CD1c-positive myeloid dendritic cell (primary cell): ENCODE data around the gene CHKA.
A peak's percentile ranks its signal among the peaks of the same experiment; 100 is the strongest.

Experiments
- DNase-seq: peaks from one replicate; pipeline ENCODE4 v3.0.0-alpha.2; 2016; ENCODE audit errors: extremely low spot score

CHKA gene

GRCh38 chr11:68071281-68072048 is 49.7 kb downstream of the CHKA start:
- peak; percentile 24 for DNase-seq

- DNase-seq = no peak
Observed at GRCh38 chr11:68067991-68068390, 53.2 kb downstream of the CHKA start.

GRCh38 chr11:68066742-68067141 is 54.4 kb downstream of the CHKA start:
- DNase-seq = no peak

- no peak for DNase-seq
Observed at GRCh38 chr11:68065841-68066240, 55.3 kb downstream of the CHKA start.

- DNase-seq = peak; percentile 46
Observed at GRCh38 chr11:68064926-68065325, 56.3 kb downstream of the CHKA start.

- DNase-seq = no peak
Observed at GRCh38 chr11:68061508-68061907, 59.7 kb downstream of the CHKA start.

GRCh38 chr11:68057807-68058206 is 63.4 kb downstream of the CHKA start:
- DNase-seq = no peak

- DNase-seq = no peak
Observed at GRCh38 chr11:68056317-68057285, 64.6 kb downstream of the CHKA start.

GRCh38 chr11:68053981-68054812 is 67.0 kb downstream of the CHKA start:
- no peak for DNase-seq

GRCh38 chr11:68053117-68053516 is 68.1 kb downstream of the CHKA start:
- no peak for DNase-seq

GRCh38 chr11:68052137-68052873 is 68.9 kb downstream of the CHKA start:
- no peak for DNase-seq

- DNase-seq = no peak
Observed at GRCh38 chr11:68051191-68052136, 69.7 kb downstream of the CHKA start.

- no peak for DNase-seq
Observed at GRCh38 chr11:68050371-68050841, 70.8 kb downstream of the CHKA start.

- no peak for DNase-seq
Observed at GRCh38 chr11:68049509-68050370, 71.4 kb downstream of the CHKA start.

- DNase-seq = no peak
Observed at GRCh38 chr11:68048681-68049508, 72.3 kb downstream of the CHKA start.

GRCh38 chr11:68047437-68048290 is 73.5 kb downstream of the CHKA start:
- no peak for DNase-seq

- no peak for DNase-seq
Observed at GRCh38 chr11:68044898-68045351, 76.3 kb downstream of the CHKA start.
